ENCODE data around the gene ARHGAP33. TPM values are rescaled to one million over a fixed set of nuclear protein-coding genes. Genes with fewer than 3 reads are reported as not detected.

Gene ARHGAP33
- total and polyA plus RNA-seq, 2 donors (not counting 3 experiments of a cell fraction or from before 2014, with no cell fraction given): 11.0 to 18.4 TPM

DNA sequence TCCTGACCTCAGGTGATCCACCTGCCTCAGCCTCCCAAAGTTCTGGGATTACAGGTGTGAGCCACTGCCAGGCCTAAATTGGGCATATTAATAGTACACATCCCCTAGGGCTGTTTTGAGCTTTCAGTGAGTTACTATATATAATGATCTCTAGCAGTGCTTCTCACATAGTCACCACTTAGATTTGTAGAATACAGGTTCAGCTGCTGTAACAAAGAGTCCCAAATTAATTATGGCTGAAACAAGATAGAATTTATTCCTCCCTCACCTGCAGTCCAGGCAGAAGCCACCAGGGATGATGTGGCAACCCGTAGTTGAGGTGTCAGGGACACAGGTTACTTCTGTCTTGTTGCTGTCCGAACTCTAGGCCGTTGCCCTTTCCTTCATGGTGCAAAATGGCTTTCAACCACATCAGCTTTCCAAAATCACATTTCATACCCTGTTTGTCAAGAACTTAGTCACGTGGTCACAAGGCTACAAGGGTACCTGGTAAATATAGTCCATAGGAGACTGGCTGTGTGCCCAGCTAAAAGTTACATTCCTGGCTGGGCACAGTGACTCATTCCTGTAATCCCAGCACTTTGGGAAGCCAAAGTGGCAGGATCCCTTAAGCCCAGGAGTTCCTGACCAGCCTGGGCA is 14.5 kb upstream of the ARHGAP33 start:
- no peak overlapping the region for H3K27ac ChIP-seq (ENCODE audit: insufficient read depth, low read depth, low read length)
- no peaks in the 10 kb centered on the region for H3K9me3 ChIP-seq (replicated peaks; ENCODE audit: control insufficient read depth, insufficient read depth, low read length)
- no peak overlapping the region for H3K4me3 ChIP-seq (replicated peaks in 1 of 3; ENCODE audit: insufficient read depth in 1 of 3, low read depth in 1 of 3, low read length in 3 of 3)
- no peaks in the 10 kb centered on the region for H3K9me1 ChIP-seq (replicated peaks; ENCODE audit: control insufficient read depth, extremely low read depth, insufficient read depth, low read length)
- no peaks in the 10 kb centered on the region for H4K20me1 ChIP-seq (replicated peaks; ENCODE audit: control insufficient read depth, extremely low read depth, insufficient read depth, low read length)
- peaks cover 14% of the 10 kb centered on the region for H3K79me2 ChIP-seq (ENCODE audit: control insufficient read depth, insufficient read depth, low read length)
- no peak overlapping the region for H3K9ac ChIP-seq (replicated peaks; ENCODE audit: extremely low read depth, insufficient read depth, low read length)
- FAIRE-seq: no peak
- dilution Hi-C loops (cut with MboI; ENCODE audit: extremely low pct_ligation_motif_present, low sequenced_read_pairs): no loop called here
- peaks cover 3 to 7% of the 10 kb centered on the region in 2 experiments for H3K36me3 ChIP-seq (ENCODE audit: control insufficient read depth in 2 of 2, extremely low read depth in 1 of 2, insufficient read depth in 2 of 2, low read length in 2 of 2)
- no TSS peak for BruUV-seq (replicated peaks)
- ChIA-PET CTCF (no interaction called here), POLR2A (no interaction called here)
- intact Hi-C loops (cut with micrococcal nuclease): no loop called here
- peaks cover 22% of the 10 kb centered on the region for H3K4me1 ChIP-seq (ENCODE audit: control insufficient read depth, extremely low read depth, insufficient read depth, low read length)
- H2AFZ ChIP-seq (ENCODE audit: low read depth, low read length): no peak overlapping the region
- no peak for TF ChIP-seq EZH2 (IDR thresholded peaks at IDR 0.05; ENCODE audit: borderline replicate concordance, low read depth, low read length, severe bottlenecking)
- H3K4me2 ChIP-seq (ENCODE audit: insufficient read depth, low read length): no peak overlapping the region
- no peak for DNase-seq (ENCODE audit: low read depth, low spot score)
- H3K27me3 ChIP-seq (ENCODE audit: control insufficient read depth in 2 of 2, insufficient read depth in 2 of 2, low read length in 2 of 2): no peaks in the 10 kb centered on the region

DNA sequence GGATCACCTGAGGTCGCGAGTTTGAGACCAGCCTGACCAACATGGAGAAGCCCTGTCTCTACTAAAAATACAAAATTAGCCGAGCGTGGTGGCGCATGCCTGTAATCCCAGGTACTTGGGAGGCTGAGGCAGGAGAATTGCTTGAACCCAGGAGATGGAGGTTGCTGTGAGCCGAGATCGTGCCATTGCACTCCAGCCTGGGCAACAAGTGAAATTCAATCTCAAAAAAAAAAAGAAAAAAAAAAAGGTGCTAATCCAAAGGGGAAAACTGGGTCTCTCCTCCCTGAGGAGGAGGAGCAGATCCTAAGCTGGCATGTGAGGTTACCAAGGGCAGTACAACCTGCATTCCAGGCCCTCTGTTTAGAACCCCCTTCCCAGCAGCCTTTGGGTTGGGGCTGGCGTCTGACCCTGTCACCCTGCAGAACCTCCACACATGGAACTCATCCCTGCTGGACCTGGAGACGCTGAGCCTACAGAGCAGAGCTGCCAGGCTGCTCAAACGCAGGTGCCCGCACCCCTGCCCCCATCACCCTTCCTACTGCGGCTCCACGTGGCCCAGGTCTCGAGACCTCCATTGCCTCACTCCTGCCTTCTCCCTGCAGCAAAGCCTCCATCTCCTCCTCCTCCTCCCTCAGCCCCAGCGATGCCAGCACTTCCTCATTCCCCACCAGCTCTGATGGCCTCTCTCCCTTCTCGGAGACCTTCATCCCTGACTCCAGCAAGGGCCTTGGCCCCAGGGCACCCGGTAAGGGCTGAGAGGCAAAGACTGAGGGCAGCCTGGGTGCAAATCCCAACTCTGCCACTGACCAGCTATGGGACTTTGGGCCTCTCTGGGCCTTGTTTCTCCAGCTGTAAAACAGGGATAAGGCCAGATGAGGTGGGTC is 10.7 kb upstream of the ARHGAP33 start:
- ChIA-PET CTCF (no interaction called here), POLR2A (no interaction called here)
- dilution Hi-C loops (cut with MboI; ENCODE audit: extremely low pct_ligation_motif_present, low sequenced_read_pairs): no loop called here
- H2AFZ ChIP-seq (ENCODE audit: low read depth, low read length): no peak overlapping the region
- H3K4me2 ChIP-seq (ENCODE audit: insufficient read depth, low read length): no peak overlapping the region
- H3K4me3 ChIP-seq (replicated peaks in 1 of 3; ENCODE audit: insufficient read depth in 1 of 3, low read depth in 1 of 3, low read length in 3 of 3): no peak overlapping the region
- no peaks in the 10 kb centered on the region for H4K20me1 ChIP-seq (replicated peaks; ENCODE audit: control insufficient read depth, extremely low read depth, insufficient read depth, low read length)
- peaks cover 3 to 7% of the 10 kb centered on the region in 2 experiments for H3K36me3 ChIP-seq (ENCODE audit: control insufficient read depth in 2 of 2, extremely low read depth in 1 of 2, insufficient read depth in 2 of 2, low read length in 2 of 2)
- H3K27me3 ChIP-seq (ENCODE audit: control insufficient read depth in 2 of 2, insufficient read depth in 2 of 2, low read length in 2 of 2): no peaks in the 10 kb centered on the region
- H3K79me2 ChIP-seq (ENCODE audit: control insufficient read depth, insufficient read depth, low read length): peaks cover 2% of the 10 kb centered on the region
- H3K27ac ChIP-seq (ENCODE audit: insufficient read depth, low read depth, low read length): no peak overlapping the region
- no peak for TF ChIP-seq EZH2 (IDR thresholded peaks at IDR 0.05; ENCODE audit: borderline replicate concordance, low read depth, low read length, severe bottlenecking)
- TF ChIP-seq FOS (IDR thresholded peaks at IDR 0.05; ENCODE audit: borderline replicate concordance, insufficient read depth, low read length): no peak
- TF ChIP-seq JUN (IDR thresholded peaks at IDR 0.05; ENCODE audit: borderline replicate concordance, insufficient read depth, insufficient read length, low read depth): no peak
- no peak for TF ChIP-seq POLR2AphosphoS5 (IDR thresholded peaks at IDR 0.05; ENCODE audit: insufficient read depth, low read depth, low read length)
- TF ChIP-seq, protein P1, sequence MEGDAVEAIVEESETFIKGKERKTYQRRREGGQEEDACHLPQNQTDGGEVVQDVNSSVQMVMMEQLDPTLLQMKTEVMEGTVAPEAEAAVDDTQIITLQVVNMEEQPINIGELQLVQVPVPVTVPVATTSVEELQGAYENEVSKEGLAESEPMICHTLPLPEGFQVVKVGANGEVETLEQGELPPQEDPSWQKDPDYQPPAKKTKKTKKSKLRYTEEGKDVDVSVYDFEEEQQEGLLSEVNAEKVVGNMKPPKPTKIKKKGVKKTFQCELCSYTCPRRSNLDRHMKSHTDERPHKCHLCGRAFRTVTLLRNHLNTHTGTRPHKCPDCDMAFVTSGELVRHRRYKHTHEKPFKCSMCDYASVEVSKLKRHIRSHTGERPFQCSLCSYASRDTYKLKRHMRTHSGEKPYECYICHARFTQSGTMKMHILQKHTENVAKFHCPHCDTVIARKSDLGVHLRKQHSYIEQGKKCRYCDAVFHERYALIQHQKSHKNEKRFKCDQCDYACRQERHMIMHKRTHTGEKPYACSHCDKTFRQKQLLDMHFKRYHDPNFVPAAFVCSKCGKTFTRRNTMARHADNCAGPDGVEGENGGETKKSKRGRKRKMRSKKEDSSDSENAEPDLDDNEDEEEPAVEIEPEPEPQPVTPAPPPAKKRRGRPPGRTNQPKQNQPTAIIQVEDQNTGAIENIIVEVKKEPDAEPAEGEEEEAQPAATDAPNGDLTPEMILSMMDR (IDR thresholded peaks at IDR 0.05; ENCODE audit: extremely low read depth in 1 of 2, insufficient read depth in 1 of 2, low read depth in 1 of 2, low read length in 2 of 2): no peak
- TF ChIP-seq MYC (IDR thresholded peaks at IDR 0.05; ENCODE audit: low read depth, low read length): no peak
- no peak for TF ChIP-seq POLR2A (IDR thresholded peaks at IDR 0.05; ENCODE audit: low read depth, low read length)
- intact Hi-C loops (cut with micrococcal nuclease): no loop called here
- no peaks in the 10 kb centered on the region for H3K9me3 ChIP-seq (replicated peaks; ENCODE audit: control insufficient read depth, insufficient read depth, low read length)
- no TSS peak for BruUV-seq (replicated peaks)
- no peak for DNase-seq (ENCODE audit: low read depth, low spot score)
- no peak overlapping the region for H3K9ac ChIP-seq (replicated peaks; ENCODE audit: extremely low read depth, insufficient read depth, low read length)
- no peak for FAIRE-seq
- no peaks in the 10 kb centered on the region for H3K9me1 ChIP-seq (replicated peaks; ENCODE audit: control insufficient read depth, extremely low read depth, insufficient read depth, low read length)
- no peaks in the 10 kb centered on the region for H3K4me1 ChIP-seq (ENCODE audit: control insufficient read depth, extremely low read depth, insufficient read depth, low read length)

All from endothelial cell of umbilical vein (primary cell).